HG03565 (cell line): ENCODE measurements around the gene TBATA.
"Not testable (repeated sequence)": the region's sequence is repeated elsewhere in the genome, so short reads cannot be mapped to it uniquely, and the experiment has no call there.

Experiments
- ATAC-seq: cut with Tn5 transposase; IDR thresholded peaks from one replicate; pipeline ENCODE4 v1.9.1; 2021; ENCODE audit warnings: mild to moderate bottlenecking, moderate library complexity; ENCODE audit not compliant: unreplicated experiment

TBATA gene

GRCh38 chr10:70779511-70780369, 5.4 kb downstream of the TBATA start:
- no peak for ATAC-seq

- ATAC-seq = no peak
Observed at GRCh38 chr10:70779088-70779487, 6.1 kb downstream of the TBATA start.

GRCh38 chr10:70778267-70778924, 6.8 kb downstream of the TBATA start:
- ATAC-seq = no peak

GRCh38 chr10:70777063-70777875, 7.9 kb downstream of the TBATA start:
- ATAC-seq = no peak

- no peak for ATAC-seq
Observed at GRCh38 chr10:70776455-70777005, 8.6 kb downstream of the TBATA start.

- no peak for ATAC-seq
Observed at GRCh38 chr10:70775679-70776454, 9.3 kb downstream of the TBATA start.

- ATAC-seq = no peak
Observed at GRCh38 chr10:70774810-70775678, 10.1 kb downstream of the TBATA start.

GRCh38 chr10:70773965-70774809, 11.0 kb downstream of the TBATA start:
- ATAC-seq = no peak

GRCh38 chr10:70773461-70773860, 11.7 kb downstream of the TBATA start:
- no peak for ATAC-seq

- no peak for ATAC-seq
Observed at GRCh38 chr10:70772627-70773026, 12.6 kb downstream of the TBATA start.

GRCh38 chr10:70771311-70772194, 13.6 kb downstream of the TBATA start:
- no peak for ATAC-seq

GRCh38 chr10:70770516-70770915, 14.7 kb downstream of the TBATA start:
- not testable (repeated sequence) for ATAC-seq

GRCh38 chr10:70770001-70770400, 15.2 kb downstream of the TBATA start:
- no peak for ATAC-seq

- ATAC-seq = no peak
Observed at GRCh38 chr10:70769121-70769520, 16.1 kb downstream of the TBATA start.

GRCh38 chr10:70768026-70768685, 17.0 kb downstream of the TBATA start:
- ATAC-seq = not testable (repeated sequence)

GRCh38 chr10:70765794-70766594, 19.2 kb downstream of the TBATA start:
- no peak for ATAC-seq
